K562 (cell line): ENCODE measurements around the gene COMTD1. TPM values are rescaled to one million over a fixed set of nuclear protein-coding genes. Genes with fewer than 3 reads are reported as not detected.

Experiments
- CCAR2 ChIP-seq: fragments of 200-400 bp; formaldehyde crosslinking; IDR thresholded peaks from 2 replicates; pipeline ENCODE4 v1.6.1; 2017; ENCODE audit warnings: mild to moderate bottlenecking, low read depth, low read length
- CREM ChIP-seq: IDR thresholded peaks from 2 replicates; pipeline ENCODE4 v1.6.1; 2014; ENCODE audit warnings: antibody characterized with exemption, low read depth
- ERF ChIP-seq: fragments of 450-650 bp; formaldehyde crosslinking; IDR thresholded peaks from 2 replicates; pipeline ENCODE4 v1.4.0; 2020; ENCODE audit warnings: mild to moderate bottlenecking, mixed read lengths
- ETV5 ChIP-seq: sonication (generic); formaldehyde crosslinking; IDR thresholded peaks from 2 replicates; pipeline ENCODE4 v1.4.0; 2020; ENCODE audit warnings: low read depth, mild to moderate bottlenecking, missing genetic modification reagents
- EWSR1 ChIP-seq: fragments of 450-650 bp; IDR thresholded peaks from 2 replicates; pipeline ENCODE4 v1.6.1; 2018; ENCODE audit warnings: borderline replicate concordance, mild to moderate bottlenecking, low read depth, moderate library complexity; ENCODE audit not compliant: partially characterized antibody
- FOXM1 ChIP-seq, 2 experiments: fragments of 450-650 bp in 1 of 2; sonication (generic) in 1 of 2; formaldehyde crosslinking in 1 of 2; IDR thresholded peaks; 2 replicates each; pipeline versions ENCODE4 v1.6.1 to v1.9.0; 2017 to 2022; ENCODE audit warnings: low read depth in 2 of 2, mild to moderate bottlenecking in 2 of 2, missing genetic modification reagents in 1 of 2, moderate library complexity in 1 of 2
- KLF13 ChIP-seq: fragments of 450-650 bp; IDR thresholded peaks from 2 replicates; pipeline ENCODE4 v1.6.1; 2016; ENCODE audit warnings: missing genetic modification characterization, low read depth, mild to moderate bottlenecking, missing compliant biosample characterization, moderate library complexity, borderline replicate concordance
- NBN ChIP-seq: fragments of 450-650 bp; IDR thresholded peaks from 2 replicates; pipeline ENCODE4 v1.6.1; 2016; ENCODE audit warnings: low read depth, mild to moderate bottlenecking
- NCOA4 ChIP-seq: fragments of 450-650 bp; IDR thresholded peaks from 2 replicates; pipeline ENCODE4 v1.6.1; 2018; ENCODE audit warnings: mild to moderate bottlenecking; ENCODE audit not compliant: partially characterized antibody
- SAFB2 ChIP-seq: fragments of 200-400 bp; formaldehyde crosslinking; IDR thresholded peaks from 2 replicates; pipeline ENCODE4 v1.6.1; 2018; ENCODE audit warnings: borderline replicate concordance, low read length, low read depth, moderate library complexity; ENCODE audit not compliant: severe bottlenecking
- SETDB1 ChIP-seq: IDR thresholded peaks from one replicate; pipeline ENCODE4 v1.6.1; 2012; ENCODE audit warnings: low read length, control low read depth, inconsistent platforms
- SOX6 ChIP-seq: fragments of 450-650 bp; IDR thresholded peaks from 2 replicates; pipeline ENCODE4 v1.6.1; 2014; ENCODE audit warnings: mild to moderate bottlenecking
- SRSF9 ChIP-seq: fragments of 200-400 bp; formaldehyde crosslinking; IDR thresholded peaks from 2 replicates; pipeline ENCODE4 v1.6.1; 2017; ENCODE audit warnings: low read depth, low read length, borderline replicate concordance
- TRIM28 ChIP-seq: fragments of 450-650 bp; IDR thresholded peaks from 2 replicates; pipeline ENCODE4 v1.6.1; 2017
- XRCC5 ChIP-seq: fragments of 200-400 bp; formaldehyde crosslinking; IDR thresholded peaks from 2 replicates; pipeline ENCODE4 v1.6.1; 2017; ENCODE audit warnings: low read depth, mild to moderate bottlenecking, low read length
- ZKSCAN8 ChIP-seq: fragments of 200-800 bp; sonication (Bioruptor generic); IDR thresholded peaks from 2 replicates; pipeline ENCODE4 v1.6.1; 2016; ENCODE audit warnings: missing genetic modification characterization, missing compliant biosample characterization
- polyA plus RNA-seq, 8 experiments: library from polyadenylated mRNA; depleted of rRNA in 4 of 8; stranded (reverse) in 5 of 8; unstranded in 3 of 8; fragments of >200 nt; fragmentation: Nextera tagmentation in 2 of 8; fragmentation: Illumina TruSeq in 1 of 8; extraction: Ambion mirVana in 2 of 8; extraction: Trizol in 1 of 8; gene quantifications; 2 replicates each; pipeline versions ENCODE4 v1.2.1 to v1.2.3, GENCODE V29; 2011 to 2014; ENCODE audit warnings: inconsistent platforms in 1 of 8, missing spikeins in 1 of 8
- total RNA-seq, 7 experiments: library from RNA; depleted of rRNA in 6 of 7; stranded (reverse); fragments of >200 nt in 6 of 7; fragmentation: Illumina TruSeq in 2 of 7; extraction: Trizol in 2 of 7; gene quantifications; 2 replicates each; pipeline versions ENCODE4 v1.2.1 to v1.2.3, GENCODE V29; 2011 to 2021; ENCODE audit warnings: low replicate concordance in 1 of 7
- TF ChIP-seq, protein P1 (sequence below): fragments of 450-650 bp; IDR thresholded peaks from 2 replicates; pipeline ENCODE4 v1.6.1; 2017; ENCODE audit warnings: antibody characterized with exemption, mild to moderate bottlenecking
- TF ChIP-seq, protein P2 (sequence below): sonication (generic); formaldehyde crosslinking; IDR thresholded peaks from 2 replicates; pipeline ENCODE4 v1.5.0; 2020; ENCODE audit warnings: missing genetic modification reagents
- TF ChIP-seq, protein P3 (sequence below): sonication (generic); IDR thresholded peaks from 2 replicates; pipeline ENCODE4 v1.6.1; 2016
- TF ChIP-seq, protein P4 (sequence below): IDR thresholded peaks from 3 replicates; pipeline ENCODE4 v1.6.1; 2011; ENCODE audit warnings: borderline replicate concordance, mild to moderate bottlenecking; ENCODE audit not compliant: insufficient read length, insufficient read depth
- TF ChIP-seq, protein P5 (sequence below): fragments of 250-450 bp; sonication (Bioruptor Pico); IDR thresholded peaks from 2 replicates; pipeline ENCODE4 v1.4.0; 2020

COMTD1 gene
- total and polyA plus RNA-seq, 9 of the 15 experiments (the other 6 are each of a cell fraction or from before 2014, with no cell fraction given), result 0.41 to 112 (median 13.7) TPM

DNA sequence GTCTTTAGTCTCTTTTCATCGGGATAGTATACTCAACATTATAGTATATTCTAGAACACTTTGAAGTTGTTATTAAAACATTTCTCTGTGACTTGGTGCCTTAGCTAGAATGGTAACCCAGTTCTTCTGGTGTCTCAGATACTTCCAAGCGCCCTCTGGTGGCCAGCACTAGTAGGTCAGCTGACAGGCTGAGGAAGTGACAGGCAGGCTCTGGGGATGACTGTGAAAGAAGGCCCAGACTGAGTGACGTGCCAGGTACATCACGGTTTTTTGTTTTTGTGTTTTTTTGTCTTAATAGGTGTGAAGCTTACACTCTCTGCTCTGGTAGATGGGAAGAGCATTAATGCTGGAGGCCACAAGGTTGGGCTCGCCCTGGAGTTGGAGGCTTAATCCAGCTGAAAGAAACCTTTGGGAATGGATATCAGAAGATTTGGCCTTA is 5.1 kb downstream of the COMTD1 start (continued):
- TF ChIP-seq, protein P1, sequence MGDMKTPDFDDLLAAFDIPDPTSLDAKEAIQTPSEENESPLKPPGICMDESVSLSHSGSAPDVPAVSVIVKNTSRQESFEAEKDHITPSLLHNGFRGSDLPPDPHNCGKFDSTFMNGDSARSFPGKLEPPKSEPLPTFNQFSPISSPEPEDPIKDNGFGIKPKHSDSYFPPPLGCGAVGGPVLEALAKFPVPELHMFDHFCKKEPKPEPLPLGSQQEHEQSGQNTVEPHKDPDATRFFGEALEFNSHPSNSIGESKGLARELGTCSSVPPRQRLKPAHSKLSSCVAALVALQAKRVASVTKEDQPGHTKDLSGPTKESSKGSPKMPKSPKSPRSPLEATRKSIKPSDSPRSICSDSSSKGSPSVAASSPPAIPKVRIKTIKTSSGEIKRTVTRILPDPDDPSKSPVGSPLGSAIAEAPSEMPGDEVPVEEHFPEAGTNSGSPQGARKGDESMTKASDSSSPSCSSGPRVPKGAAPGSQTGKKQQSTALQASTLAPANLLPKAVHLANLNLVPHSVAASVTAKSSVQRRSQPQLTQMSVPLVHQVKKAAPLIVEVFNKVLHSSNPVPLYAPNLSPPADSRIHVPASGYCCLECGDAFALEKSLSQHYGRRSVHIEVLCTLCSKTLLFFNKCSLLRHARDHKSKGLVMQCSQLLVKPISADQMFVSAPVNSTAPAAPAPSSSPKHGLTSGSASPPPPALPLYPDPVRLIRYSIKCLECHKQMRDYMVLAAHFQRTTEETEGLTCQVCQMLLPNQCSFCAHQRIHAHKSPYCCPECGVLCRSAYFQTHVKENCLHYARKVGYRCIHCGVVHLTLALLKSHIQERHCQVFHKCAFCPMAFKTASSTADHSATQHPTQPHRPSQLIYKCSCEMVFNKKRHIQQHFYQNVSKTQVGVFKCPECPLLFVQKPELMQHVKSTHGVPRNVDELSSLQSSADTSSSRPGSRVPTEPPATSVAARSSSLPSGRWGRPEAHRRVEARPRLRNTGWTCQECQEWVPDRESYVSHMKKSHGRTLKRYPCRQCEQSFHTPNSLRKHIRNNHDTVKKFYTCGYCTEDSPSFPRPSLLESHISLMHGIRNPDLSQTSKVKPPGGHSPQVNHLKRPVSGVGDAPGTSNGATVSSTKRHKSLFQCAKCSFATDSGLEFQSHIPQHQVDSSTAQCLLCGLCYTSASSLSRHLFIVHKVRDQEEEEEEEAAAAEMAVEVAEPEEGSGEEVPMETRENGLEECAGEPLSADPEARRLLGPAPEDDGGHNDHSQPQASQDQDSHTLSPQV, result peak; percentile 61; the same call in 1 of the 2 replicates
- TF ChIP-seq XRCC5, result peak; percentile 82; the same call in 1 of the 2 replicates
- TF ChIP-seq SETDB1, result no peak
- no peak for TF ChIP-seq NCOA4
- peak; percentile 72; the same call in 1 of the 2 replicates for TF ChIP-seq CREM
- TF ChIP-seq ETV5 (CRISPR knock-in tag), result no peak
- TF ChIP-seq, protein P2, sequence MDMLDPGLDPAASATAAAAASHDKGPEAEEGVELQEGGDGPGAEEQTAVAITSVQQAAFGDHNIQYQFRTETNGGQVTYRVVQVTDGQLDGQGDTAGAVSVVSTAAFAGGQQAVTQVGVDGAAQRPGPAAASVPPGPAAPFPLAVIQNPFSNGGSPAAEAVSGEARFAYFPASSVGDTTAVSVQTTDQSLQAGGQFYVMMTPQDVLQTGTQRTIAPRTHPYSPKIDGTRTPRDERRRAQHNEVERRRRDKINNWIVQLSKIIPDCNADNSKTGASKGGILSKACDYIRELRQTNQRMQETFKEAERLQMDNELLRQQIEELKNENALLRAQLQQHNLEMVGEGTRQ (CRISPR knock-in tag), result peak; percentile 79
- TF ChIP-seq SRSF9, result no peak
- TF ChIP-seq, protein P3, sequence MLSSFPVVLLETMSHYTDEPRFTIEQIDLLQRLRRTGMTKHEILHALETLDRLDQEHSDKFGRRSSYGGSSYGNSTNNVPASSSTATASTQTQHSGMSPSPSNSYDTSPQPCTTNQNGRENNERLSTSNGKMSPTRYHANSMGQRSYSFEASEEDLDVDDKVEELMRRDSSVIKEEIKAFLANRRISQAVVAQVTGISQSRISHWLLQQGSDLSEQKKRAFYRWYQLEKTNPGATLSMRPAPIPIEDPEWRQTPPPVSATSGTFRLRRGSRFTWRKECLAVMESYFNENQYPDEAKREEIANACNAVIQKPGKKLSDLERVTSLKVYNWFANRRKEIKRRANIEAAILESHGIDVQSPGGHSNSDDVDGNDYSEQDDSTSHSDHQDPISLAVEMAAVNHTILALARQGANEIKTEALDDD, result peak; percentile 81; the same call in 1 of the 2 replicates
- TF ChIP-seq ZKSCAN8 (CRISPR knock-in tag), result no peak
- TF ChIP-seq EWSR1, result no peak
- no peak for TF ChIP-seq FOXM1 (IDR thresholded peaks at IDR 0.05; ENCODE audit: low read depth)
- TF ChIP-seq FOXM1 (CRISPR knock-in tag; IDR thresholded peaks at IDR 0.05; ENCODE audit: low read depth), result no peak
- no peak for TF ChIP-seq KLF13 (tag)
- no peak for TF ChIP-seq CCAR2
- peak; percentile 60; the same call in 1 of the 2 replicates for TF ChIP-seq NBN
- TF ChIP-seq SOX6, result peak; percentile 34; the same call in 1 of the 2 replicates
- TF ChIP-seq, protein P4, sequence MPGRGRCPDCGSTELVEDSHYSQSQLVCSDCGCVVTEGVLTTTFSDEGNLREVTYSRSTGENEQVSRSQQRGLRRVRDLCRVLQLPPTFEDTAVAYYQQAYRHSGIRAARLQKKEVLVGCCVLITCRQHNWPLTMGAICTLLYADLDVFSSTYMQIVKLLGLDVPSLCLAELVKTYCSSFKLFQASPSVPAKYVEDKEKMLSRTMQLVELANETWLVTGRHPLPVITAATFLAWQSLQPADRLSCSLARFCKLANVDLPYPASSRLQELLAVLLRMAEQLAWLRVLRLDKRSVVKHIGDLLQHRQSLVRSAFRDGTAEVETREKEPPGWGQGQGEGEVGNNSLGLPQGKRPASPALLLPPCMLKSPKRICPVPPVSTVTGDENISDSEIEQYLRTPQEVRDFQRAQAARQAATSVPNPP, result no peak
- TF ChIP-seq SAFB2, result no peak
- TF ChIP-seq, protein P5, sequence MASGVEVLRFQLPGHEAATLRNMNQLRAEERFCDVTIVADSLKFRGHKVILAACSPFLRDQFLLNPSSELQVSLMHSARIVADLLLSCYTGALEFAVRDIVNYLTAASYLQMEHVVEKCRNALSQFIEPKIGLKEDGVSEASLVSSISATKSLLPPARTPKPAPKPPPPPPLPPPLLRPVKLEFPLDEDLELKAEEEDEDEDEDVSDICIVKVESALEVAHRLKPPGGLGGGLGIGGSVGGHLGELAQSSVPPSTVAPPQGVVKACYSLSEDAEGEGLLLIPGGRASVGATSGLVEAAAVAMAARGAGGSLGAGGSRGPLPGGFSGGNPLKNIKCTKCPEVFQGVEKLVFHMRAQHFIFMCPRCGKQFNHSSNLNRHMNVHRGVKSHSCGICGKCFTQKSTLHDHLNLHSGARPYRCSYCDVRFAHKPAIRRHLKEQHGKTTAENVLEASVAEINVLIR (CRISPR knock-in tag), result no peak
- TF ChIP-seq ERF, result 0 out of 2 replicates have a peak, but pooled peaks have one; percentile 27
- no peak for TF ChIP-seq TRIM28
